ENCODE results near the gene STKLD1.
"Not testable (repeated sequence)": the region's sequence is repeated elsewhere in the genome, so short reads cannot be mapped to it uniquely, and the experiment has no call there.

The STKLD1 gene

DNA sequence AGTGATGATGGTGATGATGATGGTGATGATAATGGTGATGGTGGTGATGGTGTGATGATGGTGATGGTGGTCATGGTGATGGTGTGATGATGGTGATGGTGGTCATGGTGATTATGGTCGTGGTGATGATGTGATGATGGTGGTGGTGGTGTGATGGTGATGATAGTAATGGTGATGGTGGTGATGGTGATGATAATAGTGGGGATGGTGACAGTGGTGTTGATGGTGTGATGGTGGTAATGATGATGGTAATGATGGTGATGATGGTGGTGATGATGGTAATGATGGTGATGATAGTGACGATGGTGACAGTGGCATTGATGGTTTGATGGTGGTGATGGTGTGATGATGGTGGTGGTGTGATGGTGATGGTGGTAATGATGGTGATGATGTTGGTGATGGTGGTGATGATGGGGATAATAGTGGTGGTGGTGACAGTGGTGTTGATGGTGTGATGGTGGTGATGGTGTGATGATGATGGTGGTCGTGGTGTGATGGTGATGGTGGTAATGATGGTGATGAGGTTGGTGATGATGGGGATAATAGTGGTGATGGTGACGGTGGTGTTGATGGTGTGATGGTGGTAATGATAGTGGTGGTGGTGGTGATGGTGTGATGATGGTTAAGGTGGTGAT, 6.5 kb downstream of the STKLD1 start:
- FAIRE-seq = no peak

DNA sequence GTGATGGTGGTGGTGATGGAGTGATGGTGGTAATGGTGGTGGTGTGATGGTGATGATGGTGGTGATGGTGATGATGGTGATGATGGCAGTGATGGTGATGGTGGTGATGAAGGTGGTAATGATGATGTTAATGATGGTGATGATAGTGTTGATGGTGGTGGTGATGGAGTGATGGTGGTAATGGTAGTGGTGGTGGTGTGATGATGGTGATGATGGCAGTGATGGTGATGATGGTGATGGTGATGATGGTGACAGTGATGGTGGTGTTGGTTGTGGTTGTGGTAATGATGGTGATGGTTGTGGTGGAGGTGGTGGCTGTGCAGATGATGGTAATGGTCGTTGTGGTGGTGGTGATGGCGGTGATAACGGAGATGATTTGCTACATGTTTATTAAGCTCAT, 7.3 kb downstream of the STKLD1 start:
- FAIRE-seq (no peak), DNase-seq (ENCODE audit: low spot score) (no peak)

More for the DNA sequence above, 6.5 kb downstream of the STKLD1 start:
- no peak for DNase-seq (ENCODE audit: low spot score)

DNA sequence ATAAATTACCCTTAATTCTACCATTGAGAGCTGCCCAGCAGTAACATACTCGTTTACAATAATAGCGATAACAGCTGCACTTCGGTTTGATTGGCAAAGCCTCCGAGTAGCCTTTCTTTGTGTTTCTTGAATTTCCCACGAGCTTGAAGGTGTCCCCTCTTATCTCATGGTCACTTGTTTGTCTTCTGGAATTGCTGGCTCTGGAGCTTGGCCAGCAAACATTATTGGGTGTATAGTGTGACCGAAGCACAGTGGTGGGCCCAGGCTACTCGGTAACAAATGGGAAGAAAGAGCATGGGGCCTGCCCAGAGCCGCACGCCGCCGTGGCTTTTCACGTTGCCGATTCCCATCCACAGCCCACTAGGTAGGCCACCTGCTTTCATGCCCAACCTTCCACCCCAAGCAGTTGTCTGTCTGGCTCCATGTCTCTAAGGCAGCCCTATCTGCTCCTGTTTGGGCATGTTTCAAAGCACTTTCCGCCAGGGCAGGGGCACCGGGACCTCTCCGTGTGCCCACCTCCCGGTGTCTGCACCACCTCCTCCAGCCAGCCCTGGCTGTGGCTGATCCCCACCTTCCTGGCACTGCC, 8.7 kb downstream of the STKLD1 start:
- DNase-seq (ENCODE audit: low spot score) (no peak), FAIRE-seq (no peak)

DNA sequence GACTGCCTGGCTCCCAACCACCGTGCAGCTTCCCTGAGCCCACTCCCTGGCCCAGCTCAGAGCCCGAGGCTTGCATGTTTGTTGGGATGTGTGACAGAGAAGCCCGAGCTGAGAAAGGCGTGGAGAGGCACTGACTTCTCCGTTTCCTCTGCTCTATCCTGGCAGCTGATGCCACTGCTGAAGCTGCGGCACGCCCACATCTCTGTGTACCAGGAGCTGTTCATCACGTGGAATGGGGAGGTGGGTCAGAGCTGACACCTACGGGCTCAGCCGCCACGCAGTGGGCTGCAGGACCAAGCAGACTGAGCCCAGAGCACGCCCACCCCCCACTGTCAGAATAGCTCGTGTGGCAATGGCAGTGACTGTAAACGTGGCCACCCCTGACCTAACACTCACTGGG, 9.3 kb downstream of the STKLD1 start:
- FAIRE-seq (no peak), DNase-seq (ENCODE audit: low spot score) (no peak)

DNA sequence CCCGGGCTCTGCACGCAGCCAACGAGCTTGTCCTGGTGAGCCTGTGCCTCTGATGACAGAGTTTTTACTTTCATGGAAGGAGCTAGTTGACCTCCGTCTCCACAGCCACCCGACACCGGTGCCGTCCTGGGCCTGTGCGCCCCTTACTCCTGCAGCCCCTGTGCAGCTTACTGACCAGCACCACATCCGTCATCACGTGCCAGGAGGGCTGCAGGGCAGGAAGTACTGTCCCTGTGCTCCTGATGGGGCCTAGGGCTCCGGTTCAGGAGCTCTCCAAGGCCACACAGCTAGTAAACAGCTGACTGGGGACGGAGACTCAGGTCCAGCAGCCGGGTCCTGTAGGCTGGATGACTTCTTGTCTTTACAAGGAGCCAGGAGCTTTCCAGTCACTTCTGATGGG, 10.2 kb downstream of the STKLD1 start:
- no peak for FAIRE-seq
- DNase-seq (ENCODE audit: low spot score) = no peak

DNA sequence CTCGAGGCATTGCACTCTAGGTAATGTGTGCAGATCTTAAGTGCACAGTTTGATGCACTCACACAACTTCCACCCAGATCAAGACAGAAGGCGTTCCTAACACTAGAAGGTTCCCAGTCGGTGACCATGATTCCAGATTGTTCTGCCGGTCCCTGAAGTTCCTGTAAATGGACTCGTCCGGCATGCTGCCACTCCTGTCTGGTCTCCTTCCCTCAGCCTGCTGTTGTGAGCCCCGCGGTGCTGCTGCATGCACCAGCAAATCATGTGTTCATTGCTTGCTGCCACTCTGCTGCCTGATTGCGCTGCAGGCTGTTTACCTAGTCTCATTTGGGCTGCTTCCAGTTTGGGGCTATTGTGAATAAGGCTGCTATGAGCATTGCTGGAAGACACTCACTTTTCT, 11.5 kb downstream of the STKLD1 start:
- FAIRE-seq (no peak), DNase-seq (ENCODE audit: low spot score) (no peak)

DNA sequence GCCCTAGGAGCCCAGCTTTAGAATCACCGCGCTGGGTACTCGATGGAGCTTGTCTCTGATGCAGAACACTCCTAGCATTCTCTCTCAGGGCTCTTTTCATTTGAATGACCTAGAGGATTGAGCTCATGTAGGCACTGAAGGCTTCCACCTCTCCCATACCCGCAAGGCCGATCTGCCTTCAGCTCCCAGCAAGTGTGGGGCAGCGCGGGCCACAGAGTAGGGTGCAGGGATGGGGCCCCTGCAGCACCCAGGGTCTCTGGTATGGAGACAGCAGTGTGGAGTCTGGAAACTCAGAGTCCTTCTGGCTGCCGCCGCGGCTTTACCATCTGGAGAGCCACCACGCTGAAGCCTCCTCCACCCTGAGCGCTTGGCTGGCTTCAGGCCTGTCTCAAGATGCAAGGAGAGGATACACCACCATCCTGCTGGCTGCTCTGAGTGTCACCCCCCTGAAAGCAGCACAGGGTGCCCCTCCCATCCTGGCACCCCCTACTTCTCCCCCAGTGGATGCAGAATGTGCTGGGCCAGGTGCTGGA, 12.9 kb downstream of the STKLD1 start:
- no peak for FAIRE-seq

DNA sequence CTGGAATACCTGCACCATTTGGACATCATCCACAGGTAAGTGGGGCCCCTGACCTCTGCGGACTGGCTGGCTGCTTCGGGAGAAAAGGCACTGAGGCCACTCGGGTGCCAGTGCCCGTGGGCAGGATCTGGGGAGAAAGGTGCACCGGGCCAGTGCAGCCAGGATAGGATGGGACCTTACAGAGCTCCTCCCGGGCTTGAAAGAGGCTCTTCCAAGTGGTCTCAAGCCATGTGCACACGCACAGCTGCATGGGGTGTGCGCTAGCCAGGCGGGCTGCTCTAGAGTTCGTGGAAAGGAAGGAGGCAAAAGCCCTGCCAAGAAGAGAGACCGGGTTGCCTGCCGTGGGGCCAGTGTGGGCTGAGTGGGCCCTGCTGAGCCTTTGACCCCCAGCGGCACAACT, 13.4 kb downstream of the STKLD1 start:
- no peak for DNase-seq (ENCODE audit: low spot score)
- no peak for FAIRE-seq

More for the DNA sequence above, 12.9 kb downstream of the STKLD1 start:
- no peak for DNase-seq (ENCODE audit: low spot score)

DNA sequence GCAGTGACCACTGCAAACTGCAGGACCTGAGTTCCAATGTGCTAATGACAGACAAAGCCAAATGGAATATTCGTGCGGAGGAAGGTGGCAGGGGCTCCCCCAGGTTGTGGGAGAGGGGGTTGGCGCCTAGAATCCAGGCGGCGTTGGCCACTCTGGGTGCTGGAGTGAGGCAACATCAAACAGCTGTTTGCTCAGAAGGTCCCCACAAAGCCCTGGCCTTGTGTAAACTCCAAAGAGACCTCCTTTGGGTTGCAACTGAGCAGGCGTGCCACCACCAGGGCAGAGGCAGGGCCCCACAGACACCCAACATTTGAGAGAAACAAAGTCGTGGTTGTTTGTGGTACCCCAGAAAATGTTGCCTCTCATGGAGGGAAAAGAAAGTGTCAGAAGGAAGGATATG, 14.5 kb downstream of the STKLD1 start:
- FAIRE-seq = no peak

DNA sequence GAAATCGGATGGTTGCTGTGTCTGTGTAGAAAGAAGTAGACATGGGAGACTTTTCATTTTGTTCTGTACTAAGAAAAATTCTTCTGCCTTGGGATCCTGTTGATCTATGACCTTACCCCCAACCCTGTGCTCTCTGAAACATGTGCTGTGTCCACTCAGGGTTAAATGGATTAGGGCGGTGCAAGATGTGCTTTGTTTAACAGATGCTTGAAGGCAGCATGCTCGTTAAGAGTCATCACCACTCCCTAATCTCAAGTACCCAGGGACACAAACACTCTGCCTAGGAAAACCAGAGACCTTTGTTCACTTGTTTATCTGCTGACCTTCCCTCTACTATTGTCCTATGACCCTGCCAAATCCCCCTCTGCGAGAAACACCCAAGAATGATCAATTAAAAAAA, 15.3 kb downstream of the STKLD1 start:
- not testable (repeated sequence) for FAIRE-seq; DNase-seq (ENCODE audit: low spot score)

More for the DNA sequence above, 14.5 kb downstream of the STKLD1 start:
- DNase-seq (ENCODE audit: low spot score) = no peak

DNA sequence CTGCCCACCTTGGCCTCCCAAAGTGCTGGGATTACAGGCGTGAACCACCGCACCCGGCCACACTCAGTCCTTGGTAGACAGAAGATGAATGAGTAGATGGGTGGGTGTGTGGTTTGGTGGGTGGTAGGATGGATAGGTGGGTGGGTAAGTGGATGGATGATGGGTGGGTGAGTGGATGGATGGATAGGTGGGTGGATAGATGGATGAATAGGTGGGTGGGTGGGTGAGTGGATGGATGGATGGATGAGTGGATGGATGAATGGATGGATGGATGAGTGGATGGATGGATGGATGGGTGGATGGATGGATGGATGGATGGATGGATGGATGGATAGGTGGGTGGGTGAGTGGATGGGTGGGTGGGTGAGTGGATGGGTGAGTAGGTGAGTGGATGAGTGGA, 16.1 kb downstream of the STKLD1 start:
- not testable (repeated sequence) for DNase-seq (ENCODE audit: low spot score); FAIRE-seq

DNA sequence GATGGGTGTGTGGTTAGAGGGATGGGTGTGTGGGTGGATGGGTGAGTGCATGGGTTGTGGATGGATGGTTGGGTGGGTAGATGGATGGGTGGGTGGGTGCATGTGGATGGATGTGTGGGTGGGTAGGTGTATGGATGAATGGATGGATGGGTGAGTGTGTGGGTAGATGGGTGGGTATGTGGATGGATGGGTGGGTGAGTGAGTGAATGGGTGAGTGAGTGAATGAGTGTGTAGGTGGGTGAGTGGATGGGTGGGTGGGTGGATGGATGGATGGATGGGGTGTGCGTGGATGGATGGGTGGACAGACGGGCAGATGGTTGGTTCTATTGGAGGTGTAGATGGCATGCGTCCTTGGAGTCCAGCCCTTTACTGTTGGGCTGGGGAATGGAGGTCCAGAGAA, 17.2 kb downstream of the STKLD1 start:
- FAIRE-seq = no peak
- no peak for DNase-seq (ENCODE audit: low spot score)

DNA sequence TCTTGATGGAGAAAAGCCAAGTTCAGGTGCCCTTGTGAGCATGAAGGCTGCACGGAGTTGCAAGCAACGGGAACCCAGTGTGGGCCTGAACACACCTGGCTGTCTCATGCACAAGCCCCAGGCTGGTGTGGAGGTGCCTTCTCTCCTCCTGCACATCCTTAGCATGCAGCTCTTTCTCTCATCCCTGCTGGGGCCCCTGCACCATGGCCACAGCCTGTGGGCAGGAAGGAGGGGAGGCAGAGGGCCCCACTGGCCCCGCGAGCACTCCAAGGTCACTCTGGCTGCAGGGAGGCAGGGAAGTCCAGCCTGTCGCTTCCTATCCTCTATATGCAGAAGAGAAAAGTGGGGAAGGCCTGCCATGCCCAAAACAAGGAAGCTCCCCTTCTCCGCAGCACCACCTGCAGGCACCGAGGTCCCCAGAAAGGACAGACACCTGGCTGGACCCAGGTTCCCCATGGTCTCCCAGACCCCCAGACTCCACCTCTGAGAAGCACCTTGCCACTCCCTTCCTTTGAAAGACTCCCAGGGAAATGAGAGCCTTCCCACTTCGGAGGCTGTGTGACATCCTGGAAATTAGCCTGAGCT, 18.6 kb downstream of the STKLD1 start:
- FAIRE-seq (no peak), DNase-seq (ENCODE audit: low spot score) (no peak)

DNA sequence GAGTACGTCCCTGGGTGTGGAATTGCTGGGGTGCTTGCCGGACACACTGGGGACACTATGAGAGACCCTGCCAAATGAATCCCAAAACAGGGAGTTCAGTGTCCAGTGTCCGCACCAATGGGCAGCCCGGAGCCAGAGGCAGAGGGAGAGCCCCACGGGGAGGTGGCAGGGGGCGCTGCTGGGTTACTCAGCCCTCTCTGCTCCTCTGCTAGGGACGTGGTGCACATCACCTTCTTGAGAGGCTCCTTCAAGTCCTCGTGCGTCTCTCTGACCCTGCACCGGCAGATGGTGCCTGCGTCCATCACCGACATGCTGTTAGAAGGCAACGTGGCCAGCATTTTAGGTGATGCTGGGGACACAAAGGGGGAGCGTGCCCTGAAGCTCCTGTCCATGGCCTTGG, 20.8 kb downstream of the STKLD1 start:
- DNase-seq (ENCODE audit: low spot score) = no peak
- FAIRE-seq = no peak

DNA sequence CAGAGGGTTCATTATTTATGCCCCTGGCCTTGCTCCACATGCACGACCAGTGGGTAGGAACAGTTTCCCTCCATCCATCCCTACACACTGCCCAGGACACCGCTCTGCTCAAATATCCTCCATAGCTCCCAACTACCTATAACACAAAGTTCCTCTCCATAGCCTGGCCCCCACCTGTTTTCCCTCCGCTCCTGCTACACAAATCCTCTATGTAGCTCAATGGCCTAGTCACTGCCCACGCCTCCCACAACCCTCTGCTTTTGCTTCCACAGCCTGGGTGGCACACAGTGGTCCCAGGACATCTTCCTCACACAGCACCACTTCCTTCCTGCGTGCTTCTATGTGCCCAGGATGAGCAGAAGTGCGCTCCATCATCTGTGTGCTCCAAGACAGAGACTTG, 21.2 kb downstream of the STKLD1 start:
- no peak for DNase-seq (ENCODE audit: low spot score)
- FAIRE-seq = no peak

DNA sequence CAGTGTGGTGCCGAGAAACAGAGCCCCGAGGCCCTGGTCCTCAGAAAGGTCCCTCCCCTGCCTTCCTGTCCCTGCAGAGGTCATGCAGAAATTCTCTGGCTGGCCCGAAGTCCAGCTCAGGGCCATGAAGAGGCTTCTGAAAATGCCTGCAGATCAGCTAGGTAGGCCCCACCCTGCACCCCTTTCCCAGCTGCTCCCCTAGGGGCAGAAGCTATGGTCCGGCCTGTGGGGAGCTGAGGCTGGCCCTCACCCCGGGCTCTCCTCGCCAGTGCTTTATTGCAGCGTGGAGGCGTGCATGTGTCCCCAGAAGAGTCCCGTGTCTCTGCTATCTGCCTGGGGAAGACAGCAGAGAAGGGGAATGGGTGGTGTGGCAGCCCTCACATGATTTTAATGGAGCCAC, 21.7 kb downstream of the STKLD1 start:
- FAIRE-seq = no peak
- DNase-seq (ENCODE audit: low spot score) = no peak

DNA sequence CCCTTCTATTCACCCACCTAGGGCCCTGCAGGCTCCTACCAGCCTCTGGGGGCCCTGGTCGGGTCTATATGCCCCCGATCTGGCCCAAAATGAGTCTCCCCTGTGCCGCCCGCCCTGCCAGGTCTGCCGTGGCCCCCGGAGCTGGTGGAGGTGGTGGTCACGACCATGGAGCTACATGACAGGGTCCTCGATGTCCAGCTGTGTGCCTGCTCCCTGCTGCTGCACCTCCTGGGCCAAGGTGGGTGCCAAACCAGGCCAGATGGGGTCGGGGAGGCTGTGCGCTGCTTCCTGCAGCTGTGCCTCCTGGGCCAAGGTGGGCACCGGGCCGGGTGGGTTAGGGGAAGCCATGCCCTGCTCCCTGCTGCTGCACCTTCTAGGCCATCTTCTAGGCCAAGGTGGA, 24.1 kb downstream of the STKLD1 start:
- DNase-seq (ENCODE audit: low spot score) (no peak), FAIRE-seq (no peak)

DNA sequence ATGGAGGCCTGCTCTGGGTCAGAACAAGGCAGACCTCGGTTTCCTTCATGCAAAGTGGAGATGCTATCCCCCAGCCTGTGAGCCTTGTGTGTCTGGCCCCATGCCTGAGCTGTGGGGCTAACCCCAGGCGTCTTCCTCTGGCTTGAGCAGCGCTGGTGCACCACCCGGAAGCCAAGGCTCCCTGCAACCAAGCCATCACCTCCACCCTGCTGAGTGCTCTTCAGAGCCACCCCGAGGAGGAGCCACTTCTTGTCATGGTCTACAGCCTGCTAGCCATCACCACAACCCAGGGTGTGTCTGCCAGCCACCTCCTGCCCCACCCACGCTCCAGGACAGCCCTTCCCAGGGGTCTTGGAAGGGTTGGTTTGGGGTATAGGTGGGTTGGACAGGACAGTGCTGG, 25.4 kb downstream of the STKLD1 start:
- FAIRE-seq (no peak), DNase-seq (ENCODE audit: low spot score) (no peak)

DNA sequence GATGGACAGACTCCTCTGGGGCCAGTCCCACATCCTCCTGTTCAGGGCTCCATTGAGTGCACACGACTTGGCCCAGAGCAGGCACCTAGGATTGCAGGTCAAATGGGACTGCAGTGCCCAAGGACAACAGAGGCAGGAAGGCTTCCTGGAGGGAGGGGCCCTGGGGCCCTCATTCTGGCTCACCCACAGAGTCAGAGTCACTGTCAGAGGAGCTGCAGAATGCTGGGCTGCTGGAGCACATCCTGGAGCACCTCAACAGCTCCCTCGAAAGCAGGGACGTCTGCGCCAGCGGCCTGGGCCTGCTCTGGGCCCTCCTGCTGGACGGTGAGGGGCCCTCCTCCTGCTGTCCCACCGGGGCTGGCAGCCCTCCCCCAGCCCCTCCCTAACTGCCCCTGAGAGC, 26.5 kb downstream of the STKLD1 start:
- FAIRE-seq (no peak), DNase-seq (ENCODE audit: low spot score) (no peak)

DNA sequence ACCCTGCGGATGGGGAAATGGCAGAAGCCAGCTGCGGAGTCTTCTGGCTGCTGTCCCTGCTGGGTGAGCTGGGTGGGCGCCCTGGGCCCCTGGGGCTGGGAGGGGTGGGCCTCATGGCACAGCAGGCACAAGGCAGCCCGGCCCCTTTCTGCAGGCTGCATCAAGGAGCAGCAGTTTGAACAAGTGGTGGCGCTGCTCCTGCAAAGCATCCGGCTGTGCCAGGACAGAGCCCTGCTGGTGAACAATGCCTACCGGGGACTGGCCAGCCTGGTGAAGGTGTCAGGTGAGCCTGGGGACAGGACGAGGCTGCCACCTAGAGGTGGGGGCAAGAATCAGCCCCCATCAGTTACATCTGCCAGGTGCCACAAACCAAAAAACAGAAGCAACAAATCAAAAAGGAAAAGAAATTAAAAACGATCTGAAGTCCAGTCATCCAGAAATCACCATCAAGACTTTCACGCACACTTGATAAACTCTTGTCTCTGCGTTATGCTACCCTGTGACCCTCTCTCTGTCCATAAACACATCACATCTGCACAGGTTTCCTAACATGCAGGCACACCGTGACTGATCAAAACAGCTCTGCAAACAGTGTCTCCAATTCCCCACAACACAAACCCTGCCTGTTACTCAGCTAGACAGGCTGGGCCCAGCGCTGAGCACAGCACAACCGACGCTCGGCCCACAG, 27.7 kb downstream of the STKLD1 start:
- FAIRE-seq (no peak), DNase-seq (ENCODE audit: low spot score) (peak; percentile 17)

DNA sequence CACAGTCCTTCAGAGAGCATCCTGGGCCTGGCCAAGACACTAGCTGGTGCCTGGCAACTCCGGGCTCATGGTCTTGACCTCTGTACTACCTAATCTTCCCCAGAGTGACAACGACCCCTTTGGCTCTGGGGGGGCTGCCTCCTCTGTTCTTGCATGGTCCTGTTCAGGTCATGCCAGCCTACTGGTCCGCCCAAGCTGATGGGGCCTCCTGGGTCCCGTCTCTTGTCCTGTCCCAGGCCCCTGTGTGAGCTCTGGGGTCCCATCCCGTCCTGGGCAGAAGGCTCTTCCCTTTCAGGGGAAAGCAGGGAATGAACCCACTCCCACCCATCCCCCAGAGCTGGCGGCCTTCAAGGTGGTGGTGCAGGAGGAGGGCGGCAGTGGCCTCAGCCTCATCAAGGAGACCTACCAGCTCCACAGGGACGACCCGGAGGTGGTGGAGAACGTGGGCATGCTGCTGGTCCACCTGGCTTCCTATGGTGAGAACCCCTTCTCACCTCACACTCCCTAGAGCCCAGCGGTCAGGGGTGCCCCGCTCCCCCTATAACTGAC, 28.4 kb downstream of the STKLD1 start:
- no peak for FAIRE-seq
- DNase-seq (ENCODE audit: low spot score) = no peak

Measured in RCC 7860 (cell line).